Activated T-cell treated with anti-CD3 and anti-CD28 coated beads for 1 hour (primary cell): ENCODE results near the gene MB21D2.

ENCODE experiments used
- DNase-seq: peaks from one replicate; pipeline ENCODE4 v3.0.0-alpha.2; 2020; ENCODE audit warnings: low read depth

MB21D2 gene

DNA sequence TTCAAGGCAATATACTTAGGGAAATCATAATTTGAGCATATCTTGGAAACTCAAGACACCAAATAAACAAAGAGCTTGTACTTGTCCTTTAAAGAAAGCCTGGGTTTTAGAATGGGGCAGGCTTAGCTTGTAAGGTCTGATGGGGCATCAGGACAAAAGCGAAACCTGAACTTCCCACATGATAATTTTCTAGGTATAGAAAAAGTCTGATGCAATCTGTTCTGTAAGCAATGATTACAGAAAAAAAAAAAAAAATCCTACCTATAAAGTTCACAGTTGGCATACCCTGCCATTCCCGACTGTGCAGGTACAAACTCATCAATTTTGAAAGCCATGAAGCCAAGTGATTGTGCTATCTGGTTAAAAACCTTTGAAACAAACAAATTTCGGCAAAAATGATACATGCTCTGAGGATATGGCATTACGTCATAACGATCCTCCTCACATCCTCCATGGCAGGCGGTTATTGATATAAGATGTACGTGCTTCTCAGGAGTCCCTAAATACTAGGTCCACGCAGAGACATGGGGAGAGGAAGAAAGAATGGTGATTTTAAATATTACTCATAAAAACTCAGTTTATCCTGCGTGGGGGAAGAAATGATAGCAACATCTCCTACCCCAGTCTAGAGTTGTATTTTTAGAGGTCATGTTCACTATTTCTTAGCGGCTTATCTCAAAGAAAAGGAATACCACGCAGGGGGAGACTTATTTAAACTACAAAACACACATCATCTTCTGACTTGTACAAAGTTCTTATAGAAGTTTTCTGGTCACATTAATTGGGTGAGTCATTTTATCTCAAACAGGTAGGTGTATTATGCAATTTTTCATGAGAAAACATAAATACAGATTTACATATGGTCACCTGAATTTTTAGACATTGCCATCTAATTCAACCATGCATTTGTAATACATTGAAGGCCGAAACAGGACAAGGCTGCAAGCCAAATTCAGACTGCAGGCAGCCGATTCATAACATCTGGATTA is 27.0 kb downstream of the MB21D2 start:
- DNase-seq = no peak

DNA sequence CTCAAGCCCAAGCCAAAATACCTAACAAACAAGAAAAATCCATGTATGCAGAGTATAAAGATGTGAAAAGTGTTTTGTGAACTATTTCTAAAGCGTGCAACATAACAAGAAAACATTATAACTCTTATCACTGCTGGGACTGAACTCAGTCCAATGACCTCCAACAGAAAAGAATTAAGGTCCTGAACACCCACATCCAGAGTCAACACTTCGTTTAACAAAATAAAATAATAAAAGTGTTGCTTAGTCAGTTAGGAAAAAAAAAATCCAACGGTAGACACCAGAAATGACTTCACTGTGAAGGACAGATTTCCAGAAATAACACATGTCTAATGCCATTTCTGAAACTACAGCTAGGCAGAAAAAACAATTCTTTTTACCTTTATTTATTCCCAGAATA is 28.0 kb downstream of the MB21D2 start:
- DNase-seq = no peak

DNA sequence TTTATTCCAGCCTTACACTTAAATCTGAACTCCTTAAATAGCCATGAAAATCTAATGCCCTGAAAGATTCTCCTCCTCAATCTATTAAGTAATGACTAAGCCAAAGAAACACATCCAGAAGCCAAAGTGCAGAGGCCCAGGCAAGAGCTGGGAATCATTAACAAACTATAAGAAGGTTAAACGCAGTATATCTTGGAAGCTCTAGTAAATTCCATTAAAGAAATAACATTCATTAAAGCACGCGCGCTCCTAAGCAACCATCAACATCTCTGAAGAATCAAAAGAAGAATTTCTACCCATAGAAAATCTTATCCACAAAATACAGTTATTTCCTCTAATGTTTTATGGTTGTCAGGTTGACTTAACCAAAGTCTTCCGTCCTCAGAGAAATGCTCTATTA is 29.5 kb downstream of the MB21D2 start:
- DNase-seq = no peak

DNA sequence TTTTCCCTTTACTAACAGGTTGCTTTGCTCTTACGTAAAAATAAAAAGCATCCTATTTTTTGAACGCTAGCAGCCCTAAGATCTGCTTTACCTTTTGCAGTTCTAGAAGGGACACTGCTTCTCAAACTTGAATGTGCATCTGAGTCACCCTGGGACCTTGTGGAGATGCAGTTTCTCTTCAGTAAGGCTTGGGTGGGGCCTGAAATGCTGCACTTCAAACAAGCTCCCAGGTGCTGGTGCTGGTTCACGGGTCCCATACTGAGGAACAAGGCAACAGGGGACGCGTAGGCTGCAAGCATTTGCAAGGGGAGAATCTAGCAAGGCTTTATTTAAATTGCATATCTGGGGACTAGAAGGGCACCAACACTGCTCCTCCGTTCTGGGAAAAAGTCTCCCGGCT is 30.0 kb downstream of the MB21D2 start:
- no peak for DNase-seq

DNA sequence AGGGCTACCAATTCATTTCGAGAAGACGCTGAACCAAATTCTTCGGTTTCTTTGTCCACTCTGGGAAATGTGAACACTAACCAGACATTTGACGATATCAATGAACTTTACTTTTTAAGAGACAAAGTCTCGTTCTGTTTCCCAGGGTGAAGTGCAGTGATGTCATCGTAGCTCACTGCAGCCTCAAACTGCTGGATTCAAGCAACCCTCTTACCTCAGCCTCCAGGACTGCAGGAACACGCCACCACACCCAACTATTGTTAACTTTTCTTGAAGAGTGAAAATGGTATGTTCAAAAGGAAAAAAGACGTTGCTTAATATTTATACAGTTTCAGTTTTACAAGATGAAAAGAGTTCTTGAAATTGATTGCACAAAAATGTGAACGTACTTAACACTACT is 30.6 kb downstream of the MB21D2 start:
- no peak for DNase-seq

DNA sequence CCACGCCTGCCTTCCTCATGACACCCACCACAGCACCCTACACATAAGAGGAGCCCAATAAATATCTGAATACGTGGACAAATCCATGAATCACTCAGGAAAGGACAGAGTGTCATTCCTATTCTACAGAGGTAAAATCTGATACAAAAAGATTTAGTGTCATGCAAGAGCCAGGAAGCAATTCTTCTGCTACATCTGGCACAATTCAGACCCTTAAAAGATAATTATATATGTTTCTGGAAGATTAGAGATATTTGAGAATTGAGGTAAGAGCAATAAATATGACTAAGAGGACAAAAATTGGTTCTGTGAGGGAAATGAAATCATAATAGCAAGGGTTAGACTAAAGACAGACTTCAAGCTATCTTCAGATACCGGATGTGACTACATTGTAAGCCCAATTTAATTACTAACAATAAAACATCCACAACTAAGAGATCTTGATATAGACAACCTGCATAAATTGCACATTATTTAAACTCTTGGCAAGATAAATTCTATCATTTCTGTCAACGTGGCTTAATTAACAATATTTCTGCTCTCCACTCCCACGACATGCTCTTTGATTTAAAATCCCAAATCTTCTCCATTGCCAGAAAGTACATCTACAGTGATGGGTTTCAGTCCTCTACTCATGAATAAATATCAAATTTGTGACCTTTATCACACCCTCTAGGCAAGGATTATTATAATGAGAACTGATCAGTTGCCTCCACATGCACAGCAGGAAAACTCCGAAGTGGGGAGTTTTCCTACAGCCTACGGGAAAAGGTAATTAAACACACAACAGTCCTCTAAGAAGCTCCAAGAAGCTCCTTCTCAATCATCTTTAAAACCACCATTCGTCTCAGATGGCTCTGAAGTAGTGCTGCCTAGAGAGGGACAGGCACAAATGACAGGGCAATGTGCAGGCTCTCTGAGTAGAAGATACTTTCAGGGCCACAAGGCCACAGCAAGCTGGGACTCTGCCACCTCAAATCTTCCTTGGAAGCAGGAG is 32.6 kb downstream of the MB21D2 start:
- DNase-seq = no peak

DNA sequence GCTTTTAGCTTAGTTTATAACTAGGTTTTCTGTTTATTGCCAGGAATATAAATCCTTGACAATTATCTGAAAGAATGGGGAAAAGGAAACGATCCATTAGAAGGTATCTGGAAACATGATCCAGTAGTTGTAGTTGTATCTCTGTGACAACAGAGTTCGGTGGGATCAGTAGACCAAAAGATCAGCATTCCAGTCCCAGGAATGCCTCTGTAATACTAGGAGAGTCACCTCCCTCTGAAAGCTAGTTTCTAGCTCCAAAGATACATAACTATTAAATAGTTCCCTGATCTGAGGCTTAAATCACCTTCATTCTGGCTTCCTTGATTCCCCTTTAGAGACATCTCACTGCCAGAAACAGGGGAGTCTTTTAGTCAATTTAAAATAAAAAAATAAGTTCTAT is 34.1 kb downstream of the MB21D2 start:
- DNase-seq = no peak

DNA sequence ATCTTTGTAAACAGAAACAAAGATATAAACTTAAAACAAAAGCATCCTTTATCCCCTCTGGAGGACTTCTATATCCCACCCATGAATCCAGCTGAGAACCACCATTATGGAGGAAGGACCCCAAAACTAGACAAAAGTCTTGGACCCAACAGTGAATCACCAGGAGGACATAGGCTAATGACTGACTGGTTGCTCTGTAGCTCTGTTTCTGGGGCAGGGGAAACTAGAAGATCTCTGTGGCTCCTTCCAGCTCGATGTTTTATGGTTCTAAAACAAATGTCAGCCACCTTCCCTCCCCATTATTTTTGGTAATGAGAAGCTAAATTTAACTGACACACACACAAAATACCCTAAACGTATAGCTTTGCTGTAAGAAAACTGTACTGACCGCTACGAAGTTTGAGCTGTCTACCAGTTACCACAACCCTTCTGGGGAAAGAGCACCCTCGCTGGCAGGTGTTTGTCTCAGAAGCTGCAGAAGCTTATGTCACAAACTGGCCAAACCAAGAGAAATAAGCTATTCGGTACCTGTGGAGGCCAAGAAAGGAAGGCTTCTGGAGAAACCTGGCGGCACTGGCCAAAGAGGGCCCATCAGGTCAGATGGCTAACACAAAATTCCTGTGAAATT is 36.4 kb downstream of the MB21D2 start:
- DNase-seq = no peak

DNA sequence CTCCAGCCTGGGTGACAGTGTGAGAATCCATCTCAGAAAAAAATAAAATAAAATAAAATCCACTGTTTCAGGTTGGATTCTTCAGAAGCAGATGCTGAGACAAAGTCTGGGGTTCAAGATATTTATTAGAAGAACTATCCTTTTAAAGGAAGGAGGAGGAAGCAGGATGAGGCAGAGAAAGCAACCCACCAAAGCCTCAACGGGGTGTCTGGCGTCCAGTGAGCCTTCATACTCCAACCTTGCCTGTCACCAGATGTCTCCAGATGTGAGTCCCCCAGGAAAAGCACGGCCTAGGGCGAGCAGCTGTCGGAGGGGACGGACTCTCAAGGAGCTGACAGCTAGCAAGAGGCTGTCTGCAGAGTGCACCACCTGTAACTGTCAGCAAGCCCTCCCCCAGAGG is 37.3 kb downstream of the MB21D2 start:
- DNase-seq = no peak

DNA sequence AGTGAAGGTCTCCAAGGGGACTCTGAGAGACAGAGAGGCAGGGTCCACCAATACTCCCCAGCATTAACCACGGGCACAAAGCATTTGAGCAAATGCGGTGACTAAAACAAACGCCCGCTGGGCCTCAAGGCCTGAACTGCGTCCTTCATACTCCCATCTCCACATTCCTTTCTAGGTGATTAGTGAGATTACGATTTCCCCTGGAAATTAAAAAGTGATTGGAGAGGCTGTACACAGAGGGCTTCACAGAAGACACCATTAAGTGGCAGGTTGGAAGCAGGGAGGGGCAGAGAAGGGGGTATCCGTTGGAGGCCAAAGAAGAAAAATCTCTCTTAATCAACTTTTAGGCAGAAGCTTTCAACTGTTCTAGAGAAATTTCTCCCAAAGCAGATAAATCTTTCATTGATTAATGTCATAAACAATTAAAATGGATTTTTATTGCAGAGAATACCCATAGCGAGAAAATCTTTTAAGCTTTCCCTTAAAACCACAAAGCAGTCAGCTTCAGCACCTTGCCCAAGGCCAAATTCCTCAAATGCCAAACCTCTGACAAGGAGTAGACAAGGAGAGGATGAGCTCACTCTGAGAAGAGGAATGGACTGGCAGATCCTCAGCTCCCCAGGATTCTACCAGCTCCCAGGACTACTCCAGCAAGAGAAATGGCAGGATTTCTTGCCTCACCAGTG is 38.2 kb downstream of the MB21D2 start:
- no peak for DNase-seq

DNA sequence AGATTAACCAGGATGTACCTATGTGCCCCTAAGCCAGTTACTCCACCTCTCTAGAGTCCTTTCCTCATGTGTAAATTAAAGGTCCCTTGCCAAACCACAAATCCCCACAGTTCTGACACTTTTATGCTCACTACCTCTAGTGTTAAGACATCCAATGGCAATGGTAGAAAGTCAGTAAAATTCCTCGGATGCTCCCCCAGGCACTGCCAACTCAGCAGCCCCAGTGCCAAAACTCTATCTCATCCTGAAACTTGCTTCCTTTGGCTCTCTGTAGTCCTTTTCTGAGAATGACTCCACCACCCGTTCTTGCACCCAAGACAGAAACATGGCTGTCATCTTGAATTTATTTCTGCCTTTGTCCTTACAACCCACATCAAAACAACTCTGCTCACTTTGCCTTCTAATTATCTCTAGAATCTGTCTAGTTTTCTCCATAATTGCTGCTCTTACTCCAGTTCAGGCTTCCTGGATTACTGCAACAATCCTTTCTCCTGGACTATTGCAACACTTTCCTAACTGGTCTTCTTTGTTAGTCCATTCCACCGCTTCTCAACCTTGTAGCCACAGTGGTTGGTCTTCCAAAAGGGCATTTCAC is 41.6 kb downstream of the MB21D2 start:
- DNase-seq = no peak

DNA sequence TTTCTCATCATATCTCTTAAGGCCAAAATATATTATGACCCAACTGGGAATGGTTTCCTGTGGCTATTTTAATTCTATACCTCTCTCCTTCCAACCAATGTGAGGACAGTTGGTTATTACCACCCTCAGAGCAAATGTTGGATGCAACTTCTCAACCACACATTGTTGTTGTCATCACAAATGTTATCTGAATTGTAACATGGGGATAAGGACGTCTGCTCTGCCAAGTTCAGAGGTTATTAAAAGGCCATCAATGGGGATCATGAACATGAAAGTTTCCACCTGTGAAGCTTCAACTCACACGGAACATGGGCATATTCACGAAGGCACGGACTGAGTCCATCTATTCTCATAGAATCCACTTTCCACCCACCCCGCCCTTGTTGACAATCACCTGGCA is 46.8 kb downstream of the MB21D2 start:
- no peak for DNase-seq

DNA sequence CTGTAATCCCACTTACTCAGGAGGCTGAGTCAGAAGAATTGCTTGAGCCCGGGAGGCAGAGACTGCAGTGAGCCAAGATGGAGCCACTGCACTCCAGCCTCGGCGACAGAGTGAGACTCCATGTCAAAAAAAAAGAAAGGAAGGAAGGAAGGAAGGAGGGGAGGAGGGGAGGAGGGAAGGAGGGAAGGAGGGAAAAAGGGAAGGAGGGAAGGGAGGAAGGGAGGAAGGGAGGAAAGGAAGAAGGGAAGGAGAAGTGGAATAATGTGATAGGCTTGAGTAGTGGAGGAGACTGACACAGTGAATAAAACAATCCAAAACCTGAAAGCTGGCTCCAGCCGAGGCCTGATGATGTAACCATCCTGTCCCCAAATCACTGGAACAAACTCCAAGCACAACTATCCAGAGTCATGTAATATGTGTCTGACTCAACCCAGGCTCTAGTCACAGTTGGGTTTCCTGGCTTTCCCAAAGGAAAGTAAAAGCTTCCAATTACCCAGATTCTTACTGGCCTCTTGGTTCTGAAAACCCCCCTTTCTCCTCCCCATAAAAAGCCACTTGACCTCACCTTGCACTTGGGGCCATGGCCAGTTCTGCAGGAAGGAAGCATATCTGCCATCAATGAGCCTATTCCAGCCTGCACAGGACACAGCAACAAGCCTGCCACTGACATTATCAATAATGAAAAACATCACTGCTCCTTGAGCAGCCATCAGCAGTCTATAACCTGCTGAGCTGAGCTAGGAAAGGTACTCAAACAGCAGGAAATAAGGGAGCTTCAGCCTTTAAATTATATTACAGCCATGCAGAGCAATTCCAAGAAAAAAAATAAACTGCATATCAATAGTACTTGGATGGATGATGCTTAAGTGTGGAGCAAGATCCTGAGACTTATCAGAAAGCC is 48.3 kb downstream of the MB21D2 start:
- no peak for DNase-seq

DNA sequence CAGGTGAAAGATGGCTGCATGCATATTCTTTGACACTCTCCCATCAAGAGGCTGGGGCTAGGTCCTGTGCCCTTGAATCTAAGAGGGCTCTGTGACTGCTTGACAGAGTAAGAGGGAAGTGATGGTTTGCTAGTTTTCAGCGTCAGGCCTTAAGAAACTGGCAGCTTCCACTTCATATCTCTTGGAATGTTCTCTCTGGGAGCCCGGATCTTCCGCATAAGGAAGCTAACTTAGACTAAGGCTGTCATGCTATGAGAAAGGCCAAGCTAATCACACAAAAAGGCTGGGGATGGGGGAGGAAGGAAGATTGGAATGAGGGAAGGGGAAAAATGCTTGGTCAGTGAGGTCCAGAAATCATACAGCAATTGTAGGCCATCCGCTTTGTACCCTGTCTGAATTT is 50.0 kb downstream of the MB21D2 start:
- no peak for DNase-seq

DNA sequence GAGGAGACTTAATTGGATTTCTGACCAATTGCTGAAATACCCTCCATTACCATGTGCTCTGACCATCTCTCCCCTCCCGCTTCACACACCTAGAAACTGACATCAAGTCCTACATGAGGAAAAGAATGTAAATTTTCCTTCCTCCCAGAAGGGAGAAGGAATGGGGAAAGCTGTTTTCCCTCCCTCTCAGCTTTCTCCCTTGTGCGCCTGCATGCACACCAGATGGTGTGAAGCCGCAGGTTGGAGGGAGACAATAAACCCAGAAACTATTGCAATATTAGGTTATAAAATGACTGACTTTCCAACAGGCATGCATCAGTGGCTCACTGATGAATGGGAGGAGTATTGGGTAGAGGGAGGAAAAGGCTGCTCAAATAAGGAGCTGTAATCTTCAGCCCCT is 50.9 kb downstream of the MB21D2 start:
- DNase-seq = no peak

DNA sequence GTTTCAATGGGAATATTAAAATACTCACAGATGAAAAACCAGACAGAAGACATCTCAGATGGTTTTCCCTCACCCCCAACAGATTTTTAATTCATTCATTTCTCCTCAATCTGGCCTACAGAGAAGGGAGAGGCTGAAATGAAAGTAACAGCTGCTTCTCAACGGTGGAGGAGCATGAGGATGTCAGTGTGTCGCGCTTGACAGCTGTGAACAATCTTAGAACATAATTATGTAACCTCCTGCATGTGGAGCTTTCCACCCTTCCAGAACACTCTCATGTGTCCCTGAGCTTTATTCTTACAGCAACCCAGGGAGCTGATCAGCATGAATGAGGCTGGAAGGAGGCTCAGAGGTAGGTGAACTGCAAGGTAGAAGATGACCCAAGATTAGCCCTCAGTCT is 52.7 kb downstream of the MB21D2 start:
- DNase-seq = no peak

DNA sequence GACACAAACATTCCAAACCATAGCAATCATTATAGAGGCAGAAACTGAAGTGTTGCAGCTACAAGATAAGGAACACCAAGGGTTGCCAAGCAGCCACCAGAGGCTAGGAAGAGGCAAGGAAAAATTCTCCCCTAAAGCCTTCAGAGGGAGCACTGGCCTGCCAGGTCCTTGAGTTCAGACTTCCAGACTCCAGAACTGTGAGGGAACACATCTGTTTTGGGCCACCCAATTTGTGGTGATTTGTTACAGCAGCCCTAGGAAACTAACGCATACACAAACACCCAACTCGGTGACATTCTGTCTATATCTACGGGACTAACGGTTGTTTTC is 54.6 kb downstream of the MB21D2 start:
- DNase-seq = no peak

DNA sequence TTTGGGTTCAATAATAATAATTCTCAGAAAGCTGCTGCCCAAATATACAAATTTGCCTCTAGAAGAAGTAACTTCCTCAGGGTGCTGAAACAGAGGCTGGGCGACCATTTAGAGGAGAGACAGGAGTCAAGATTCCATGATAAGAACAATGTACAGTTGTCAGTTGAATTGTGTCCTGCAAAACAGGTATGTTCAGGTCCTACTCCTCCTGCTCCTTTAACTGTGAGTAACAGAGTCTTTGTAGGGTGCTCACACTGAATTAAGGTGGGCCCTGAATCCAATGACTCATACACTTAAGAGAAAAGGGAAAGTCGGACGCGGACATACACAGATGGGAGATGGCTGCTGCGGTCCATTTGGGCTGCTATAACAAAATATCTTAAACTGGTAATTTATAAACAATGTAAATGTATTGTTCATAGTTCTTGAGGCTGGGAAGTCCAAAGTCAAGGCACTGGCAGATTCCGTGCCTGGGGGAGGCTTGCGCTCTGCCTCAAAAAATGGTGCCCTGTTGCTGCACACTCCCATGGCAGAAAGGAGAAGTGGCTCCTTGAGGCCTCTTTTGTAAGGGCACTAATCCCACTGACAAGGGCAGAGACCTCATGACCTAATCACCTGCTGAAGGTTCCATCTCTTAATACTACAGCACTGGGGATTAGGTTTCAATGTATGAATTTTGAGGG is 55.1 kb downstream of the MB21D2 start:
- DNase-seq = no peak

DNA sequence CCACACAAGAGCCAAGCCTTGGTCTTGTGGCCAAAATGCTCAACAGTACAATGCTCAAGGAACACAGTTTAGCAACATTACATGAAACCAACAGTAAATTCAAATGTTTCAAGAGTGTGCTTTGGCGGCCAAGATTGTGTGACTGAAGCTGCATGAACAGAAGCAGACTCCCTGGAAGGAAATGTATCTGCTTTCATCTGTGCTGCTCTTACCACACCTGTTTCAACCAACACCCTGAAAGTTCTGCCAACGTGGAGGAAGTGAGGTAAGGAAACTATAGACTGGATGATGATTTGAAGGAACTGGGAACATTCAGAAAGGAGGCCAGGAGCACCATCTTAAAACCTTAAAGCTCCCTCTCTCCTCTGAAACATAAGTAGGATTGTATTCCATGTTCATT is 55.7 kb downstream of the MB21D2 start:
- DNase-seq = no peak

DNA sequence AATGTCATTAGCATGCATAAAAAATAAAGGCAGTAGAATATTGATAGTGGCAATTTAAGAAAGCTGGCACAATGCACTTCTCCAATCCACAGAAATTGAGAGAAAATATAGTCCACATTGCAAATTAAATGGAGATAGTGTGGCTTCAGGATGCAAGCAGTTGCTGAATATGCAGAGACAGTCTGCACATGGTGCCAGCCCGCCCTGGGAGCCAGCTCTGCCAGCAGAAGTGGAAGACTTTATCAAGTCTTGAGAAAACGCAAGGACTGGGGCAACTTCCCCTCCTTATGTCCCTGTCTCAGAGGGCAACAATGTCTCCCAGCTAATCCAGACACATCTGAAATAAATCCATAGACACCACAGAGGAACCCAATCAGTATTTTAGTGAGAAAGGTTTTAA is 57.2 kb downstream of the MB21D2 start:
- DNase-seq = no peak
